GM12801 (cell line): ENCODE measurements around the gene RCVRN.

Experiments
- CTCF ChIP-seq: IDR thresholded peaks from one replicate; pipeline ENCODE4 v1.5.1; 2011; ENCODE audit warnings: control low read depth; ENCODE audit not compliant: insufficient read length; ENCODE audit errors: extremely low read depth

Gene RCVRN

DNA sequence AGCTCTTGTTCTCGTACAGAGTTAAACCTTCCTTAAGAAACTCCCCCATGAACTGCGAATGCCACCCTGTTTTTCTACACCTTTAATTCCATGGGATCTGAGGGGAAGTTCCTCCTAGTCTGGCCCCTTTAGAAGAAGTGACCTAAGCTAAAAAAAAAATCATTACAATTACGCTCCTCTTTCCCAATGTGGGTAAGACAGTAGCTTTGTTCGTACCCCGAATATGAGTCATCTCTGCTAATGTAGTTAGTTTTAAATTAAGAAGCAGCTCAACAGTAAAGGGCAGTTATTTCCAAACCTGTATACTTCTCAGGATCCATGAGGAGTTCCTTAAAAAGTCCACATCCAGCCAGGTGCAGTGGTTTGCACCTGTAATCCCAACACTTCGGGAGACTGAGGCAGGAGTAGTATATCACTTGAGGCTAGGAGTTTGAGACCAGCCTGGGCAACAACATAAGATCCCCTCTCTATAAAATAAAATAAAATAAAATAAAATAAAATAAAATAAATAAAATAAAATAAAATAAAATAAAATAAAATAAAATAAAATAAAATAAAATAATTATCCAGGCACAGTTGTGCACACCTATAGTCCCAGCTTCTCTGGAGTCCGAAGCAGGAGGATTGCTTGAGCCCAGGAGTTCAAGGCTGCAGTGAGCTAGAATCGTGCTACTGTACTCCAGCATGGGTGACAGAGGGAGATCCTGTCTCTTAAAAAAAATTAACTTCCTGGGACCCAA, 26.1 kb downstream of the RCVRN start:
- no peak for TF ChIP-seq CTCF

DNA sequence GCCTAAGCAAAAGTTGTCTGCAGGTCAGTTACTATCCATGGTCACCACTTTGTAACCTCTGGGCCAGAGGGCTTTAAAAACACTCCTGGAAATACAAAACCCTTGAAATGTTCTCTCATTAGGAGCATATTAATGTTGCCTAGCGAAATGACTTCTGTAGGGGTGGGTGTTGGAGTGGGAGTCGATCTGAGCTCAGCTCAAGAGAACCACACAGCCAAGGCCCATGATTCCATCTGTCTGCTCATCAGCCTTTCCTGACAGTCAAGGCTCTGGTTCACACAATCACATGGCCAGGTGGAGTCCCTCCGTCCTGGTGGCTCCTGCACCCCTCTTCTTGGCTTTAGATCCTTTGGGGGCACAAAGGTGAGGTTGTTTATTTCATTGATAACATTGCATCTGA, 26.7 kb downstream of the RCVRN start:
- TF ChIP-seq CTCF = no peak

DNA sequence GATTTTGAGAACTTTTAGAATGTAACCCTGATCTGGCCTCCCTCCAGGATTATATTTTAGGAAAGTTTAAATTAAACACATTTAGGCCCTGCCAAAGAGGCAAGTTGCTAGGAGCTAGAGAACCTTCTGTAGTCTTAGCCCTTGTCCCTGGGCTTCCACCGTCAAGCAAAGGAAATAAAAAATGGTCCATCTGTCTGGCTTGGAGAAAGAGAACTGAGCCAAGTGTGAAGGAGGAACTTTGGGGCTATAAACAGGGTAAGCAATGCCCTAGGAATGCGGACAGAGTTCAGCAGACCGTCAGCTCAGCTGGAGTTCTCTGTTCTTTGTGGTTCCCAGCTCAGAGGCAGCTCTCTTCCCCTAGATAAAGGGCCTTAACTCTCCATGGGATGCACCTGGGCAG, 29.6 kb downstream of the RCVRN start:
- no peak for TF ChIP-seq CTCF

DNA sequence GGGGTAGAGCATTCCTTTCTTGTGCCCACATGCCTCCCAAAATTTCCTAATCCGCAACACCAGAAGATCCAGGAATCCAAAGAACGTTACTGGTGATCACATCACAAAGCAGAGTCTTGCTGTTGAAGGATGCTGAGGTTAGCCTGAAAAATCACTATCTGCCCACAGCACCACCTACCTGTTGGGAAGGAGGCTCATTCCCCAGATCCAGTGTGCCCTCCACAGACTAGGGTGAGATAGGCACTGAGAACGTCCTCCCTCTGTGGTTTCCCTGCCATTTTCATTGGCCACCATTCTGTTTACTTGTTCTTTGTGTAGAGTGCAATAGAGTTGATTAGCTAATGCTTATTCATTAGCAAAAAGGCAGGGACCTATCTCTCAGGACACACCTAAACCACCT, 30.3 kb downstream of the RCVRN start:
- TF ChIP-seq CTCF = no peak

GRCh38 chr17:9872852-9873251, 32.2 kb downstream of the RCVRN start:
- TF ChIP-seq CTCF = no peak

DNA sequence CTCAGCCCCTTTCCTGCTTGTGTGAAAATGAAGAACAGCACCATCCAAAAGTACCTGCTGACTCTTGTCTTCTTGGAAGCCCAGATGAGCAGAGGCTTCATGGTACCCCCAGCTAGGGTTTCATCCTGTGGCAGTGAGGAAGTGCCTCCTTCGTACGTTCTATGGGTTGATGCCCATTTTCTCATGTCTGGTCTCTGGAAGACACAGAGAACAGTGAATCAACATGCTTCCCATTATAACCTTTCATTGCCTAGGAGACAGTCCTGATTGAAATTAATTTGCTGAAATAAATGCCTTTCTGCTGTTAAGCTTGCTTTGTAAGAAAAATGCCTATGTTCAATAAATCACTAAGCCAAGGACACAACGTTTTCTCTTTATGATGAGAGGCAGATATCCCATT, 36.5 kb downstream of the RCVRN start:
- TF ChIP-seq CTCF = no peak

DNA sequence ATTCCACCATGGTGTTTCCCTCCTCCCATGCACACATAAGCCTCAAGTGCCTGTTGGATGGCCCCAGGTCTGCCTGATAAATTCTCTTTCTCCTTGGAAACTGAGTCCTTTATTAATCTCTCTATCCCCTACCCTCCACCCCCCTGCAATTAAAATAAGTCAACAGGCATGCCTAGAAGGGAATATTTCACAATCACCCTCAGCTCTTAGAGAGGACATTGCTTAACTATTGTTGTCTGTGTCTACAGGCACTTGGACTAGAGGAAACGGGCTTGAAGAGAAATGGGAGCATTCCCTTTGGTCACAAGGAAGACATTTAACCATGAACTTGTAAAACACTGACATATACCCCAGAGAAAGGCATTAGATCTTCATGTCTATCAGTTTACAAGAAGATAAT, 39.5 kb downstream of the RCVRN start:
- TF ChIP-seq CTCF = no peak
